Measurements from ENCODE around the gene LPCAT1. TPM values are rescaled to one million over a fixed set of nuclear protein-coding genes. Genes with fewer than 3 reads are reported as not detected.

LPCAT1 gene
- total and polyA plus RNA-seq, 2 experiments from 2014 or later: 78.0 to 255 TPM

GRCh38 chr5:1424716-1425115, 99.0 kb downstream of the LPCAT1 start (continued):
- TF ChIP-seq REST (IDR thresholded peaks at IDR 0.05; ENCODE audit: unreplicated experiment): no peak
- TF ChIP-seq, protein P1, sequence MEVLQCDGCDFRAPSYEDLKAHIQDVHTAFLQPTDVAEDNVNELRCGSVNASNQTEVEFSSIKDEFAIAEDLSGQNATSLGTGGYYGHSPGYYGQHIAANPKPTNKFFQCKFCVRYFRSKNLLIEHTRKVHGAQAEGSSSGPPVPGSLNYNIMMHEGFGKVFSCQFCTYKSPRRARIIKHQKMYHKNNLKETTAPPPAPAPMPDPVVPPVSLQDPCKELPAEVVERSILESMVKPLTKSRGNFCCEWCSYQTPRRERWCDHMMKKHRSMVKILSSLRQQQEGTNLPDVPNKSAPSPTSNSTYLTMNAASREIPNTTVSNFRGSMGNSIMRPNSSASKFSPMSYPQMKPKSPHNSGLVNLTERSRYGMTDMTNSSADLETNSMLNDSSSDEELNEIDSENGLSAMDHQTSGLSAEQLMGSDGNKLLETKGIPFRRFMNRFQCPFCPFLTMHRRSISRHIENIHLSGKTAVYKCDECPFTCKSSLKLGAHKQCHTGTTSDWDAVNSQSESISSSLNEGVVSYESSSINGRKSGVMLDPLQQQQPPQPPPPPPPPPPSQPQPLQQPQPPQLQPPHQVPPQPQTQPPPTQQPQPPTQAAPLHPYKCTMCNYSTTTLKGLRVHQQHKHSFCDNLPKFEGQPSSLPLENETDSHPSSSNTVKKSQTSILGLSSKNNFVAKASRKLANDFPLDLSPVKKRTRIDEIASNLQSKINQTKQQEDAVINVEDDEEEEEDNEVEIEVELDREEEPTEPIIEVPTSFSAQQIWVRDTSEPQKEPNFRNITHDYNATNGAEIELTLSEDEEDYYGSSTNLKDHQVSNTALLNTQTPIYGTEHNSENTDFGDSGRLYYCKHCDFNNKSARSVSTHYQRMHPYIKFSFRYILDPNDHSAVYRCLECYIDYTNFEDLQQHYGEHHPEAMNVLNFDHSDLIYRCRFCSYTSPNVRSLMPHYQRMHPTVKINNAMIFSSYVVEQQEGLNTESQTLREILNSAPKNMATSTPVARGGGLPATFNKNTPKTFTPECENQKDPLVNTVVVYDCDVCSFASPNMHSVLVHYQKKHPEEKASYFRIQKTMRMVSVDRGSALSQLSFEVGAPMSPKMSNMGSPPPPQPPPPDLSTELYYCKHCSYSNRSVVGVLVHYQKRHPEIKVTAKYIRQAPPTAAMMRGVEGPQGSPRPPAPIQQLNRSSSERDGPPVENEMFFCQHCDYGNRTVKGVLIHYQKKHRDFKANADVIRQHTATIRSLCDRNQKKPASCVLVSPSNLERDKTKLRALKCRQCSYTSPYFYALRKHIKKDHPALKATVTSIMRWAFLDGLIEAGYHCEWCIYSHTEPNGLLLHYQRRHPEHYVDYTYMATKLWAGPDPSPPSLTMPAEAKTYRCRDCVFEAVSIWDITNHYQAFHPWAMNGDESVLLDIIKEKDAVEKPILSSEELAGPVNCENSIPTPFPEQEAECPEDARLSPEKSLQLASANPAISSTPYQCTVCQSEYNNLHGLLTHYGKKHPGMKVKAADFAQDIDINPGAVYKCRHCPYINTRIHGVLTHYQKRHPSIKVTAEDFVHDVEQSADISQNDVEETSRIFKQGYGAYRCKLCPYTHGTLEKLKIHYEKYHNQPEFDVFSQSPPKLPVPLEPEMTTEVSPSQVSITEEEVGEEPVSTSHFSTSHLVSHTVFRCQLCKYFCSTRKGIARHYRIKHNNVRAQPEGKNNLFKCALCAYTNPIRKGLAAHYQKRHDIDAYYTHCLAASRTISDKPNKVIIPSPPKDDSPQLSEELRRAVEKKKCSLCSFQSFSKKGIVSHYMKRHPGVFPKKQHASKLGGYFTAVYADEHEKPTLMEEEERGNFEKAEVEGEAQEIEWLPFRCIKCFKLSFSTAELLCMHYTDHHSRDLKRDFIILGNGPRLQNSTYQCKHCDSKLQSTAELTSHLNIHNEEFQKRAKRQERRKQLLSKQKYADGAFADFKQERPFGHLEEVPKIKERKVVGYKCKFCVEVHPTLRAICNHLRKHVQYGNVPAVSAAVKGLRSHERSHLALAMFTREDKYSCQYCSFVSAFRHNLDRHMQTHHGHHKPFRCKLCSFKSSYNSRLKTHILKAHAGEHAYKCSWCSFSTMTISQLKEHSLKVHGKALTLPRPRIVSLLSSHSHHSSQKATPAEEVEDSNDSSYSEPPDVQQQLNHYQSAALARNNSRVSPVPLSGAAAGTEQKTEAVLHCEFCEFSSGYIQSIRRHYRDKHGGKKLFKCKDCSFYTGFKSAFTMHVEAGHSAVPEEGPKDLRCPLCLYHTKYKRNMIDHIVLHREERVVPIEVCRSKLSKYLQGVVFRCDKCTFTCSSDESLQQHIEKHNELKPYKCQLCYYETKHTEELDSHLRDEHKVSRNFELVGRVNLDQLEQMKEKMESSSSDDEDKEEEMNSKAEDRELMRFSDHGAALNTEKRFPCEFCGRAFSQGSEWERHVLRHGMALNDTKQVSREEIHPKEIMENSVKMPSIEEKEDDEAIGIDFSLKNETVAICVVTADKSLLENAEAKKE (CRISPR knock-in tag; IDR thresholded peaks at IDR 0.05): no peak

- no peaks in the 10 kb centered on the region for H3K27me3 ChIP-seq (ENCODE audit: insufficient read depth)
- Mint-ChIP-seq H3K36me3 (ENCODE audit: low read depth) (peaks cover 6% of the 10 kb centered on the region; the same call in 2 of the 3 replicates), H3K27ac (no peak overlapping the region), H3K9me3 (peaks cover 46% of the 10 kb centered on the region), H3K4me1 (no peaks in the 10 kb centered on the region), H3K4me3 (no peak overlapping the region), H3K27me3 (ENCODE audit: insufficient read depth, low read depth, poor library complexity) (peaks cover 13% of the 10 kb centered on the region)
- no peak overlapping the region for H3K27ac ChIP-seq (ENCODE audit: low read depth)
- no peaks in the 10 kb centered on the region for H4K20me1 ChIP-seq (replicated peaks; ENCODE audit: insufficient read depth)
- no peak overlapping the region for H3K4me2 ChIP-seq
- no peaks in the 10 kb centered on the region for H3K9me2 ChIP-seq (ENCODE audit: insufficient read depth)
- ATAC-seq (no peak), DNase-seq (ENCODE audit: low spot score) (no peak)
- no peaks in the 10 kb centered on the region for H3K36me3 ChIP-seq (ENCODE audit: insufficient read depth)
- H2AFZ ChIP-seq: no peak overlapping the region
- no peaks in the 10 kb centered on the region for H3K79me2 ChIP-seq (replicated peaks; ENCODE audit: insufficient read depth)
- H3F3A ChIP-seq (replicated peaks; ENCODE audit: low read depth): no peaks in the 10 kb centered on the region
- H3K4me1 ChIP-seq (ENCODE audit: insufficient read depth): no peaks in the 10 kb centered on the region
- H3K4me3 ChIP-seq: no peak overlapping the region
- TF ChIP-seq STAT1 (IDR thresholded peaks at IDR 0.05; ENCODE audit: unreplicated experiment) (no peak), CREB1 (CRISPR knock-in tag; IDR thresholded peaks at IDR 0.05; ENCODE audit: low read depth) (no peak)
- TF ChIP-seq, protein P1 (CRISPR knock-in tag; IDR thresholded peaks at IDR 0.05): no peak
Observed at GRCh38 chr5:1423901-1424603, 99.7 kb downstream of the LPCAT1 start.

Measured in GM23338 (cell line).